ENCODE data around the gene P2RX3. TPM values are rescaled to one million over a fixed set of nuclear protein-coding genes. Genes with fewer than 3 reads are reported as not detected.
"Not testable (repeated sequence)": the region's sequence is repeated elsewhere in the genome, so short reads cannot be mapped to it uniquely, and the experiment has no call there.

Gene P2RX3
- total RNA-seq, 2 experiments from 2014 or later = not detected

DNA sequence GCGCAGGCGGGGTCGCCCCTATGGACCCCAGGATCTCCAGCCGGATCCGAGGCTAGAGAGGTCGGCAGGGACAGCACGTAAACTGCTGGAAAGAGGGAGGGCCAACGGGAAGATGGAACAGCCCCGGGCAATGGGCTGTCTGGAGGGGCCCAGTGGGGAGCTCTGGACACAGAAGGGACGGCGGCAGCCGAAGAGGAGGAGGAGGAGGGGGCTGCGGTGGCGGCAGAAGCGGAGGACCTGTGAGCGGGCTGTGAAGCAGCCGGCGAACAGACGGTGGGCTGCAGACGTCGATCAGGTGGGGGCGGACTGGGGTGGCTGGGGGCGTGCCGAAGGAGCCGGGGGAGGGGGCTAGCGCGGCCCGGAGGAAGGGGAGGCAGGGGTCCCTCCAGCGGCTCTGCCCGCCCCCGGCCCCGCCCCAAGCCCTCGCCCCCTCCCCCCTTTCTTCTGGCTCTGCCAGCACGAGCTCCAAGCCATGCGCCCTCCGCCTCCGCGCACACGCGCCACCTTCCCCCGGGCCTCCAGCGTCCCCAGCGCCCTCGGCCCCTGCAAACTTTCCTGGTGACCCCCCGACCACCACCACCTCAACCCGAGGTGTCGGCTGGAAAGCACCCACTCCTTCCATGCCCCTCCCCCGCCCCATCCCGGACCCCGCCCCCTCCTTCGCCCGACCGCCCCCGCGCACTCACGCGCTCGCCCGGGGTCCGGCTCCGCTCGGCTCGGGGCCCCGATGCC, 13.8 kb upstream of the P2RX3 start:
- POLR2A ChIA-PET = interaction anchor here (0.6 to 3.8 kb wide), 5 partner anchors 8 to 100 kb away, joined by 3 to 80 read pairs (median 25); partner anchors contain the start of gene SSRP1
- no peaks in the 10 kb centered on the region for H3K27me3 Mint-ChIP-seq
- H3K4me3 Mint-ChIP-seq = peak overlapping the region; percentile 82
- H3K36me3 Mint-ChIP-seq = peaks cover 34% of the 10 kb centered on the region
- ATAC-seq (ENCODE audit: low read depth) (no peak), DNase-seq (no peak)
- H3K9me3 Mint-ChIP-seq = no peaks in the 10 kb centered on the region
- peaks cover 32% of the 10 kb centered on the region for H3K4me1 Mint-ChIP-seq
- peak overlapping the region; percentile 84 for H3K27ac Mint-ChIP-seq

GRCh38 chr11:57324886-57325734, 13.0 kb upstream of the P2RX3 start, which contains the start of gene TNKS1BP1:
Gene TNKS1BP1 (minus strand): TSS chr11:57324952. CDS start chr11:57321885, 3,067 bp downstream.
- peaks cover 41% of the 10 kb centered on the region for H3K36me3 Mint-ChIP-seq
- peak; percentile 91 for DNase-seq
- POLR2A ChIA-PET = interaction anchor here (0.6 to 3.8 kb wide), 9 partner anchors 9 to 243 kb away, joined by 3 to 80 read pairs (median 3); partner anchors contain the start of genes SSRP1 and UBE2L6
- no peaks in the 10 kb centered on the region for H3K27me3 Mint-ChIP-seq
- H3K4me3 Mint-ChIP-seq = peak within 1 kb of the TSS; percentile 85
- H3K9me3 Mint-ChIP-seq = no peaks in the 10 kb centered on the region
- H3K4me1 Mint-ChIP-seq = peaks cover 34% of the 10 kb centered on the region
- H3K27ac Mint-ChIP-seq = peak within 1 kb of the TSS; percentile 95
- peak; percentile 93 for ATAC-seq (ENCODE audit: low read depth)

- H3K27ac Mint-ChIP-seq = peak overlapping the region; percentile 95
- H3K4me3 Mint-ChIP-seq = peak overlapping the region; percentile 85
- H3K9me3 Mint-ChIP-seq = no peaks in the 10 kb centered on the region
- H3K4me1 Mint-ChIP-seq = peaks cover 34% of the 10 kb centered on the region
- no peak for DNase-seq
- ATAC-seq (ENCODE audit: low read depth) = no peak
- POLR2A ChIA-PET = interaction anchor here (0.6 to 3.8 kb wide), 9 partner anchors 9 to 242 kb away, joined by 3 to 80 read pairs (median 3); partner anchors contain the start of genes SSRP1 and UBE2L6
- H3K36me3 Mint-ChIP-seq = peaks cover 42% of the 10 kb centered on the region
- no peaks in the 10 kb centered on the region for H3K27me3 Mint-ChIP-seq
Observed at GRCh38 chr11:57325735-57326048, 12.5 kb upstream of the P2RX3 start.

- Mint-ChIP-seq H3K27me3 (no peaks in the 10 kb centered on the region), H3K9me3 (no peaks in the 10 kb centered on the region), H3K4me1 (peaks cover 31% of the 10 kb centered on the region), H3K27ac (peak overlapping the region; percentile 3), H3K36me3 (peaks cover 48% of the 10 kb centered on the region), H3K4me3 (no peak overlapping the region)
- DNase-seq (no peak), ATAC-seq (ENCODE audit: low read depth) (no peak)
- POLR2A ChIA-PET = no interaction called here
Observed at GRCh38 chr11:57327721-57328120, 10.4 kb upstream of the P2RX3 start.

GRCh38 chr11:57330029-57330428, 8.1 kb upstream of the P2RX3 start:
- ATAC-seq (ENCODE audit: low read depth) = no peak
- no peak overlapping the region for H3K4me3 Mint-ChIP-seq
- peaks cover 54% of the 10 kb centered on the region for H3K36me3 Mint-ChIP-seq
- no peaks in the 10 kb centered on the region for H3K9me3 Mint-ChIP-seq
- H3K4me1 Mint-ChIP-seq = peaks cover 46% of the 10 kb centered on the region
- H3K27ac Mint-ChIP-seq = no peak overlapping the region
- H3K27me3 Mint-ChIP-seq = no peaks in the 10 kb centered on the region
- DNase-seq = no peak
- POLR2A ChIA-PET = no interaction called here

DNA sequence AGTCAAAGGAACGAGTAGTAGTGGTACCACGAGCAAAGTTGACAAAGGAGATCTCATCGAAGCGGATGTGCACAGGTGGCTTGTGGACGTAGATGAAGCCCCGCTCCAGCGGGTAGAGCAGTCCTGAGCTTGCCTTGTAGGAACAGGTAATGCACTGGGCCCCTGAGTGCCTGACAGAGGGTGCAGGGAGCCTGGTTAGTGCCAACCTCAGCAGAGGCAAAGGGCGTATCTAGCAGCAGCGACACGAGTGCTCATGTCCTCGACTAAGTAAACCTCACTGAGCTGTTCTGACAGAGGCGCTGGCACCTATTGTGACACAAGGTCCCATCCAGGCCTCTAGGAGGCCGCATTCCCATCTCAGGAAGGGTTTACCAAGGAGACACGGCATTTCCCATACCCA, 6.4 kb upstream of the P2RX3 start:
- Mint-ChIP-seq H3K36me3 (peaks cover 44% of the 10 kb centered on the region), H3K27me3 (no peaks in the 10 kb centered on the region), H3K9me3 (no peaks in the 10 kb centered on the region), H3K4me1 (peaks cover 37% of the 10 kb centered on the region), H3K27ac (no peak overlapping the region), H3K4me3 (no peak overlapping the region)
- POLR2A ChIA-PET = no interaction called here
- no peak for DNase-seq
- ATAC-seq (ENCODE audit: low read depth) = no peak

GRCh38 chr11:57332694-57333440, 5.3 kb upstream of the P2RX3 start:
- peaks cover 31% of the 10 kb centered on the region for H3K4me1 Mint-ChIP-seq
- H3K36me3 Mint-ChIP-seq = peaks cover 34% of the 10 kb centered on the region
- ATAC-seq (ENCODE audit: low read depth) (no peak), DNase-seq (no peak)
- H3K9me3 Mint-ChIP-seq = no peaks in the 10 kb centered on the region
- no peak overlapping the region for H3K4me3 Mint-ChIP-seq
- no peaks in the 10 kb centered on the region for H3K27me3 Mint-ChIP-seq
- H3K27ac Mint-ChIP-seq = peak overlapping the region; percentile 15
- POLR2A ChIA-PET = interaction anchor here (4.7 kb wide), 1 partner anchor 8 kb away, joined by 80 read pairs; the partner anchor contains the start of gene TNKS1BP1

DNA sequence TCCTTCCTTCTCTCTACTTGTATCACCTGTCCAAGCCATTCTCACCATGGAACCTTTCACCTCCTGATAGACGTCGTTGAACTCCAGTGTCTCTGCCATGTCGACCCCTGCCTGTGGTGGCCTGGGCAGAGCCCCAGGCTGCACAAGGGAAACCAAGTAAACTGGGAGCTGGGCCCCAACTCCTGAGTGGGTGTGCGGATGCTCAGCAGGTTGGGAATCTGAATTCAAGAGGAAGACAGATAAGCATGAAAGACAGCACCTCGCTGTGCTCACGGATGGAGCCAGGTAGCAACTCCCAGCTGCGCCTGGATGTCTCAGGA, 3.2 kb upstream of the P2RX3 start:
- Mint-ChIP-seq H3K36me3 (peaks cover 22% of the 10 kb centered on the region), H3K27me3 (peaks cover 3% of the 10 kb centered on the region), H3K4me3 (peak overlapping the region; percentile 86), H3K9me3 (no peaks in the 10 kb centered on the region), H3K4me1 (peaks cover 29% of the 10 kb centered on the region), H3K27ac (peak overlapping the region; percentile 91)
- POLR2A ChIA-PET = interaction anchor here (0.8 to 4.7 kb wide), 8 partner anchors 10 to 195 kb away, joined by 3 to 80 read pairs (median 6); partner anchors contain the start of genes RTN4RL2, TIMM10 and TNKS1BP1
- ATAC-seq (ENCODE audit: low read depth) (no peak), DNase-seq (no peak)

GRCh38 chr11:57335343-57336110, 2.6 kb upstream of the P2RX3 start, which contains the start of gene SSRP1:
Gene SSRP1 (minus strand): TSS chr11:57335892. CDS start chr11:57335121, 771 bp downstream.
- Mint-ChIP-seq H3K27ac (peak within 1 kb of the TSS; percentile 97), H3K9me3 (no peaks in the 10 kb centered on the region), H3K27me3 (peaks cover 3% of the 10 kb centered on the region), H3K4me3 (peak within 1 kb of the TSS; percentile 86), H3K4me1 (peaks cover 32% of the 10 kb centered on the region), H3K36me3 (peaks cover 19% of the 10 kb centered on the region)
- POLR2A ChIA-PET = interaction anchor here (0.8 to 4.7 kb wide), 9 partner anchors 10 to 195 kb away, joined by 3 to 80 read pairs (median 5); partner anchors contain the start of genes RTN4RL2, TIMM10 and TNKS1BP1
- ATAC-seq (ENCODE audit: low read depth) (peak; percentile 99), DNase-seq (peak; percentile 87)

GRCh38 chr11:57336111-57336666, 2.0 kb upstream of the P2RX3 start:
- DNase-seq = no peak
- peak overlapping the region; percentile 86 for H3K4me3 Mint-ChIP-seq
- no peaks in the 10 kb centered on the region for H3K9me3 Mint-ChIP-seq
- peak; percentile 25 for ATAC-seq (ENCODE audit: low read depth)
- H3K4me1 Mint-ChIP-seq = peaks cover 33% of the 10 kb centered on the region
- H3K27me3 Mint-ChIP-seq = peaks cover 5% of the 10 kb centered on the region
- H3K27ac Mint-ChIP-seq = peak overlapping the region; percentile 97
- POLR2A ChIA-PET = interaction anchor here (0.9 to 4.7 kb wide), 6 partner anchors 11 to 194 kb away, joined by 3 to 80 read pairs (median 5); partner anchors contain the start of genes RTN4RL2, TIMM10 and TNKS1BP1
- peaks cover 17% of the 10 kb centered on the region for H3K36me3 Mint-ChIP-seq

- not testable (repeated sequence) for ATAC-seq (ENCODE audit: low read depth); H3K27me3 Mint-ChIP-seq; H3K9me3 Mint-ChIP-seq; H3K27ac Mint-ChIP-seq; DNase-seq
- H3K4me1 Mint-ChIP-seq = peaks cover 34% of the 10 kb centered on the region
- peaks cover 15% of the 10 kb centered on the region for H3K36me3 Mint-ChIP-seq
- POLR2A ChIA-PET = interaction anchor here (4.7 kb wide), 1 partner anchor 12 kb away, joined by 80 read pairs; the partner anchor contains the start of gene TNKS1BP1
- H3K4me3 Mint-ChIP-seq = peak overlapping the region; percentile 86
Observed at GRCh38 chr11:57336856-57337255, 1.3 kb upstream of the P2RX3 start.

- no peaks in the 10 kb centered on the region for H3K9me3 Mint-ChIP-seq
- DNase-seq (no peak), ATAC-seq (ENCODE audit: low read depth) (no peak)
- POLR2A ChIA-PET = no interaction called here
- H3K36me3 Mint-ChIP-seq = peaks cover 4% of the 10 kb centered on the region
- H3K4me1 Mint-ChIP-seq = peaks cover 20% of the 10 kb centered on the region
- peaks cover 5% of the 10 kb centered on the region for H3K27me3 Mint-ChIP-seq
- no peak overlapping the region for H3K27ac Mint-ChIP-seq
- no peak overlapping the region for H3K4me3 Mint-ChIP-seq
Observed at GRCh38 chr11:57339328-57339727, 1.2 kb downstream of the P2RX3 start.
